Breast epithelium (tissue), 3 donors: ENCODE results near the gene SMIM13.

ENCODE experiments used
- POLR2A ChIP-seq: fragments of 450-650 bp; IDR thresholded peaks from one replicate; pipeline ENCODE4 v1.6.1; 2016; ENCODE audit warnings: antibody characterized with exemption, mild to moderate bottlenecking, moderate library complexity
- TF ChIP-seq, protein P1 (sequence below), 3 donors: fragments of 450-650 bp; IDR thresholded peaks; one replicate each; pipeline ENCODE4 v1.5.1; 2016 to 2017; ENCODE audit warnings: antibody characterized with exemption in 3 of 3, mild to moderate bottlenecking in 3 of 3, moderate library complexity in 3 of 3

DNA sequence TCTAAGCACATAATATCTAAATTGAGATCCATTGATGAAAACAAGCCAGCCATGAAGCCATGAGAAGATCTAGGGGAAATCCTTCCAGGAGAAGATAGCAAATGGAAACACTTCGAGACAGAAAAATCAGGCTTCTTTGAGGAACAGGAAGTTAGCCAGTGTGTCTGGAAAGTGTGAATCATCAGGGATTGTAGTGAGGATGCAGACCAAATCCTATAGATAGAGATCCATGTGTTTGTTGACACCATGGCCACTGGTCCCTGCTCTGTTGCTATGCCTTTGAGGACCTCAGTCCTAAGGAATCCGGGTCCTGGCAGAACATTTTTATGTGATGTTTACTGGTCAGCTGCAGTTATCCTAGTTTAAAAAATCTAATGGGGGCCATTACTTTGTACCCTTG lies 42.9 kb upstream of the SMIM13 start:
- TF ChIP-seq, protein P1, sequence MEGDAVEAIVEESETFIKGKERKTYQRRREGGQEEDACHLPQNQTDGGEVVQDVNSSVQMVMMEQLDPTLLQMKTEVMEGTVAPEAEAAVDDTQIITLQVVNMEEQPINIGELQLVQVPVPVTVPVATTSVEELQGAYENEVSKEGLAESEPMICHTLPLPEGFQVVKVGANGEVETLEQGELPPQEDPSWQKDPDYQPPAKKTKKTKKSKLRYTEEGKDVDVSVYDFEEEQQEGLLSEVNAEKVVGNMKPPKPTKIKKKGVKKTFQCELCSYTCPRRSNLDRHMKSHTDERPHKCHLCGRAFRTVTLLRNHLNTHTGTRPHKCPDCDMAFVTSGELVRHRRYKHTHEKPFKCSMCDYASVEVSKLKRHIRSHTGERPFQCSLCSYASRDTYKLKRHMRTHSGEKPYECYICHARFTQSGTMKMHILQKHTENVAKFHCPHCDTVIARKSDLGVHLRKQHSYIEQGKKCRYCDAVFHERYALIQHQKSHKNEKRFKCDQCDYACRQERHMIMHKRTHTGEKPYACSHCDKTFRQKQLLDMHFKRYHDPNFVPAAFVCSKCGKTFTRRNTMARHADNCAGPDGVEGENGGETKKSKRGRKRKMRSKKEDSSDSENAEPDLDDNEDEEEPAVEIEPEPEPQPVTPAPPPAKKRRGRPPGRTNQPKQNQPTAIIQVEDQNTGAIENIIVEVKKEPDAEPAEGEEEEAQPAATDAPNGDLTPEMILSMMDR (IDR thresholded peaks at IDR 0.05) = no peak
- TF ChIP-seq POLR2A = no peak
